ENCODE measurements around the gene MCM3AP.

GRCh38 chr21:46205766-46206162, 79.6 kb downstream of the MCM3AP start:
- TF ChIP-seq CTCF (conservative IDR thresholded peaks at IDR 0.05; ENCODE audit: low read depth, low read length) (no peak), EZH2 (IDR thresholded peaks at IDR 0.05; ENCODE audit: low read length, unreplicated experiment) (no peak), EZH2phosphoT487 (IDR thresholded peaks at IDR 0.05; ENCODE audit: borderline replicate concordance, low read length) (no peak)
